Neural progenitor cell (in vitro differentiated cells): ENCODE measurements around the gene RBM22. TPM values are rescaled to one million over a fixed set of nuclear protein-coding genes. Genes with fewer than 3 reads are reported as not detected.

Source experiments
- DNase-seq: peaks from one replicate; pipeline ENCODE4 v3.0.0-alpha.2; 2016; ENCODE audit warnings: low spot score
- H2AFZ ChIP-seq: fragments of 200-600 bp; sonication (generic); replicated peaks from 2 replicates; pipeline ENCODE4 v1.6.1; 2016; ENCODE audit warnings: antibody characterized with exemption
- H3F3A ChIP-seq: fragments of 200-600 bp; sonication (generic); 2 replicates; pipeline ENCODE4 v1.6.1; 2016; ENCODE audit warnings: antibody characterized with exemption, low read depth
- H3K27ac ChIP-seq: fragments of 200-600 bp; sonication (generic); 2 replicates; pipeline ENCODE4 v1.5.1; 2016; ENCODE audit warnings: mild to moderate bottlenecking
- H3K27me3 ChIP-seq: fragments of 200-600 bp; sonication (generic); 2 replicates; pipeline ENCODE4 v1.6.1; 2016; ENCODE audit warnings: mild to moderate bottlenecking, moderate library complexity
- H3K36me3 ChIP-seq: fragments of 200-600 bp; sonication (generic); 2 replicates; pipeline ENCODE4 v1.5.1; 2016
- H3K4me1 ChIP-seq: fragments of 200-600 bp; sonication (generic); 2 replicates; pipeline ENCODE4 v1.6.1; 2016; ENCODE audit warnings: mixed run types
- H3K4me2 ChIP-seq: fragments of 200-600 bp; sonication (generic); 2 replicates; pipeline ENCODE4 v1.6.1; 2016
- H3K4me3 ChIP-seq: fragments of 200-600 bp; sonication (generic); 2 replicates; pipeline ENCODE4 v1.5.1; 2016
- H3K79me2 ChIP-seq: fragments of 200-600 bp; sonication (generic); 2 replicates; pipeline ENCODE4 v1.6.1; 2016; ENCODE audit warnings: low read depth
- H3K9ac ChIP-seq: fragments of 200-600 bp; sonication (generic); 2 replicates; pipeline ENCODE4 v1.6.1; 2016
- H3K9me3 ChIP-seq: fragments of 200-600 bp; sonication (generic); 2 replicates; pipeline ENCODE4 v1.5.1; 2016; ENCODE audit warnings: low read depth
- H4K20me1 ChIP-seq: fragments of 200-600 bp; sonication (generic); 2 replicates; pipeline ENCODE4 v1.6.1; 2016; ENCODE audit warnings: low read depth
- H3K27ac Mint-ChIP-seq: 3 replicates; pipeline ENCODE4 v1.8.0; 2021; ENCODE audit warnings: mixed read lengths
- H3K27me3 Mint-ChIP-seq: 2 replicates; pipeline ENCODE4 v1.8.0; 2022; ENCODE audit warnings: low read depth, mild to moderate bottlenecking, inconsistent platforms, moderate library complexity, mixed read lengths; ENCODE audit not compliant: insufficient read depth
- H3K36me3 Mint-ChIP-seq: 3 replicates; pipeline ENCODE4 v1.8.0; 2021; ENCODE audit warnings: mixed read lengths
- H3K4me1 Mint-ChIP-seq: 3 replicates; pipeline ENCODE4 v1.8.0; 2021; ENCODE audit warnings: mixed read lengths
- H3K4me3 Mint-ChIP-seq: 3 replicates; pipeline ENCODE4 v1.8.0; 2021; ENCODE audit warnings: mild to moderate bottlenecking, moderate library complexity, mixed read lengths
- H3K9me3 Mint-ChIP-seq: 3 replicates; pipeline ENCODE4 v1.8.0; 2020; ENCODE audit warnings: mixed read lengths
- EZH2 ChIP-seq: fragments of 200-600 bp; sonication (generic); IDR thresholded peaks from 2 replicates; pipeline ENCODE4 v1.6.1; 2017; ENCODE audit warnings: antibody characterized with exemption, mild to moderate bottlenecking, moderate library complexity
- EZH2phosphoT487 ChIP-seq: fragments of 200-600 bp; sonication (generic); IDR thresholded peaks from 2 replicates; pipeline ENCODE4 v1.6.1; 2017; ENCODE audit warnings: antibody characterized with exemption
- total RNA-seq: library from RNA; depleted of rRNA; stranded (reverse); fragments of >200 nt; gene quantifications from 2 replicates; pipeline ENCODE4 v1.2.3, GENCODE V29; 2015; ENCODE audit warnings: low replicate concordance
- TF ChIP-seq, protein P1 (sequence below): fragments of 200-600 bp; sonication (generic); IDR thresholded peaks from 2 replicates; pipeline ENCODE4 v1.5.1; 2017; ENCODE audit warnings: antibody characterized with exemption, mild to moderate bottlenecking

Gene RBM22
- total RNA-seq, 1 donor from 2014 or later, result 52.4 TPM

DNA sequence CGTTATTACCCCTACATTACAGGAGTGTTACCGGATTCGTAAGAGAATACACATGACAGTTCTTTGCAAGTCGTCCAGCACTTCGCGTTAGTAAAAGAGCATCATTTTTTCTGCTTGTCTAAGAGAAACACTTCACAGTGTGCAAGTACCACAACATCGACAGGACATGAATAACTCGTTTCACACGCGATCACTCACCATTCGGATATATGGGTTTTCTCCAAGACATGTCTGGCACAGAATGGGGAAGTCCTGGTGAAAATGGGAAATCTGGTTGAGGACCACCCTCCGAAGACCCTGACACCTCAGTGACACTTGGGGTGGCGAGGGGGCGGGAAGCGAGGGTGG lies 642 bp downstream of the RBM22 start:
- DNase-seq, result no peak
- Histone ChIP-seq H3F3A (peaks cover 6% of the 10 kb centered on the region), H3K9me3 (no peaks in the 10 kb centered on the region), H3K4me2 (peak overlapping the region; percentile 95), H3K27ac (no peak overlapping the region), H2AFZ (peak overlapping the region; percentile 99), H3K9ac (peak overlapping the region; percentile 97), H3K79me2 (peaks cover 26% of the 10 kb centered on the region), H3K4me3 (peak overlapping the region; percentile 94), H3K36me3 (peaks cover 16% of the 10 kb centered on the region), H3K27me3 (peaks cover 6% of the 10 kb centered on the region), H4K20me1 (peaks cover 8% of the 10 kb centered on the region), H3K4me1 (peaks cover 6% of the 10 kb centered on the region)
- H3K27me3 Mint-ChIP-seq, result no peaks in the 10 kb centered on the region
- H3K9me3 Mint-ChIP-seq, result no peaks in the 10 kb centered on the region
- H3K27ac Mint-ChIP-seq, result no peak overlapping the region
- H3K4me3 Mint-ChIP-seq, result no peak overlapping the region
- H3K36me3 Mint-ChIP-seq, result peaks cover 13% of the 10 kb centered on the region
- no peak for TF ChIP-seq EZH2phosphoT487
- TF ChIP-seq, protein P1, sequence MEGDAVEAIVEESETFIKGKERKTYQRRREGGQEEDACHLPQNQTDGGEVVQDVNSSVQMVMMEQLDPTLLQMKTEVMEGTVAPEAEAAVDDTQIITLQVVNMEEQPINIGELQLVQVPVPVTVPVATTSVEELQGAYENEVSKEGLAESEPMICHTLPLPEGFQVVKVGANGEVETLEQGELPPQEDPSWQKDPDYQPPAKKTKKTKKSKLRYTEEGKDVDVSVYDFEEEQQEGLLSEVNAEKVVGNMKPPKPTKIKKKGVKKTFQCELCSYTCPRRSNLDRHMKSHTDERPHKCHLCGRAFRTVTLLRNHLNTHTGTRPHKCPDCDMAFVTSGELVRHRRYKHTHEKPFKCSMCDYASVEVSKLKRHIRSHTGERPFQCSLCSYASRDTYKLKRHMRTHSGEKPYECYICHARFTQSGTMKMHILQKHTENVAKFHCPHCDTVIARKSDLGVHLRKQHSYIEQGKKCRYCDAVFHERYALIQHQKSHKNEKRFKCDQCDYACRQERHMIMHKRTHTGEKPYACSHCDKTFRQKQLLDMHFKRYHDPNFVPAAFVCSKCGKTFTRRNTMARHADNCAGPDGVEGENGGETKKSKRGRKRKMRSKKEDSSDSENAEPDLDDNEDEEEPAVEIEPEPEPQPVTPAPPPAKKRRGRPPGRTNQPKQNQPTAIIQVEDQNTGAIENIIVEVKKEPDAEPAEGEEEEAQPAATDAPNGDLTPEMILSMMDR, result no peak
- TF ChIP-seq EZH2, result no peak
- H3K4me1 Mint-ChIP-seq, result no peaks in the 10 kb centered on the region

DNA sequence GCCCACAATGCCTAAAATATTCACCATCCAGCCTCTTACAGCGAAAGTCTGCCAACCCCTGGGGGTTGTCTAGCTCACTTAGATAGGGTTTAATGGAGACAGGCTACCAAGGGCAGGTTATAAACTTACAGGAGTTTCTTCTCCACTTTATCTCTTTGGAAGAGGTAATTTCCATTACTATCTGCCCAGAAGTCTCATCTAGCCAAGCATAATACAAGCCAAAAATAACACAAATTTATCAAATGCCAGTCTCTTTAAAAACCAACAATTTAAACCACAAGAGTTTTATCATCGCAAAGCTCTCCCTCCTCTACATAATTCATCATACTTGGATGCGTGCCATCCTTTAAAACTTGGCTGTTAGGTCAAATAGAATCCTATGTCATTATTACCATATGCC lies 6.2 kb downstream of the RBM22 start:
- H2AFZ ChIP-seq, result no peak overlapping the region
- no peak overlapping the region for H3K4me3 Mint-ChIP-seq
- H3K27ac Mint-ChIP-seq, result no peak overlapping the region
- H3K79me2 ChIP-seq, result peaks cover 15% of the 10 kb centered on the region
- no peak overlapping the region for H3K27ac ChIP-seq
- H3K27me3 ChIP-seq, result no peaks in the 10 kb centered on the region
- no peak overlapping the region for H3K9ac ChIP-seq
- H3K9me3 Mint-ChIP-seq, result no peaks in the 10 kb centered on the region
- no peak overlapping the region for H3K4me3 ChIP-seq
- H3K4me2 ChIP-seq, result no peak overlapping the region
- H3F3A ChIP-seq, result peaks cover 13% of the 10 kb centered on the region
- H3K4me1 ChIP-seq, result peaks cover 2% of the 10 kb centered on the region
- H3K9me3 ChIP-seq, result no peaks in the 10 kb centered on the region
- no peaks in the 10 kb centered on the region for H3K4me1 Mint-ChIP-seq
- TF ChIP-seq, protein P1, result no peak
- TF ChIP-seq EZH2 (no peak), EZH2phosphoT487 (no peak)
- DNase-seq, result no peak
- H3K27me3 Mint-ChIP-seq, result peaks cover 2% of the 10 kb centered on the region
- H3K36me3 Mint-ChIP-seq, result peaks cover 42% of the 10 kb centered on the region
- peaks cover 3% of the 10 kb centered on the region for H4K20me1 ChIP-seq
- peaks cover 17% of the 10 kb centered on the region for H3K36me3 ChIP-seq

DNA sequence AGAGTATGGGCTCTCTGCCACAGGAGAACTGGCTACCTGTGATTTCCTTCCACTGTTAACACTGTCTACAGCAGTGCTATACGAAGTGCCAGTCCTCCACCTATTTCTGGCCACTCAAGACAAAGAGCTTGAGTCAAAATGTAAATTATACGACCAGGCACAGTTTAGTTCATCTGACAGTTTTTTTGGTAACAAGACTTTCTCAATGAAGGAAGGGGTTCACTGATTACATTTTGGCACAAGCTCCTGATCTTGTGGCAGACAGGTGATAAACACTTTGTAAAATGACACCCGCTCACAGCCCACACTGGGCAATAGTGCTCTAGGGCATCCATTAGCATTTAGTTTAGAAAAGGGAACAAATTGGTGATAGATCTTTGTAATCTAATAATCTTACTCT lies 8.6 kb downstream of the RBM22 start:
- peaks cover 39% of the 10 kb centered on the region for H3K36me3 Mint-ChIP-seq
- no peaks in the 10 kb centered on the region for H3K4me1 Mint-ChIP-seq
- no peaks in the 10 kb centered on the region for H3K79me2 ChIP-seq
- peaks cover 2% of the 10 kb centered on the region for H3K27me3 Mint-ChIP-seq
- H3K9me3 Mint-ChIP-seq, result no peaks in the 10 kb centered on the region
- no peak overlapping the region for H2AFZ ChIP-seq
- H3K9me3 ChIP-seq, result no peaks in the 10 kb centered on the region
- H4K20me1 ChIP-seq, result no peaks in the 10 kb centered on the region
- H3K36me3 ChIP-seq, result peaks cover 13% of the 10 kb centered on the region
- H3K27ac Mint-ChIP-seq, result no peak overlapping the region
- TF ChIP-seq EZH2phosphoT487 (no peak), EZH2 (no peak)
- TF ChIP-seq, protein P1, result no peak
- no peaks in the 10 kb centered on the region for H3K27me3 ChIP-seq
- H3K27ac ChIP-seq, result no peak overlapping the region
- no peak for DNase-seq
- H3F3A ChIP-seq, result peaks cover 13% of the 10 kb centered on the region
- H3K4me3 ChIP-seq, result no peak overlapping the region
- no peak overlapping the region for H3K4me2 ChIP-seq
- H3K4me3 Mint-ChIP-seq, result no peak overlapping the region
- H3K4me1 ChIP-seq, result no peaks in the 10 kb centered on the region
- H3K9ac ChIP-seq, result no peak overlapping the region

DNA sequence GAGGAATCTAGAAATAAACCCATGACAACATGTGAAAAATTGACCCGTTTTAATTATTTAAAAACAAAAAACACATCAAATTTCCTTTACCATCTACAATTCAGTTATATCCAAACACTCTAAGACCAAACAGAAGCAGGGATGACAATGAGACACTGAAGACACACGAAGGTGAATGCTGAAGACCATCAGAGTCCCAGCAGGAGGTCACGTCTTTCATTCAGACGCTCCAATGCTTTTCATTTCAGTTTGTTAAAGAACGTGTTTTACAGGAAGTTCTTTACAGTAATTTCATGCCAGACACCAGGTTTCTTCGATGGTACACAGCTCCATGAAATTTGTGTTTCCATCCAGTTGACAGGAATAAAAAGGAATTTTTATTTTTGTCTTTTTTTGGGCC lies 10.1 kb downstream of the RBM22 start:
- H2AFZ ChIP-seq, result no peak overlapping the region
- Mint-ChIP-seq H3K27me3 (peaks cover 2% of the 10 kb centered on the region), H3K27ac (no peak overlapping the region), H3K9me3 (no peaks in the 10 kb centered on the region), H3K4me3 (no peak overlapping the region), H3K4me1 (no peaks in the 10 kb centered on the region), H3K36me3 (peaks cover 33% of the 10 kb centered on the region)
- H4K20me1 ChIP-seq, result no peaks in the 10 kb centered on the region
- no peaks in the 10 kb centered on the region for H3K4me1 ChIP-seq
- no peak for DNase-seq
- H3K4me3 ChIP-seq, result no peak overlapping the region
- H3K79me2 ChIP-seq, result no peaks in the 10 kb centered on the region
- H3K36me3 ChIP-seq, result peaks cover 6% of the 10 kb centered on the region
- H3K27me3 ChIP-seq, result no peaks in the 10 kb centered on the region
- H3F3A ChIP-seq, result peaks cover 13% of the 10 kb centered on the region
- H3K4me2 ChIP-seq, result no peak overlapping the region
- no peak overlapping the region for H3K27ac ChIP-seq
- TF ChIP-seq EZH2 (no peak), EZH2phosphoT487 (no peak)
- TF ChIP-seq, protein P1, result no peak
- no peak overlapping the region for H3K9ac ChIP-seq
- H3K9me3 ChIP-seq, result no peaks in the 10 kb centered on the region
